Skeletal muscle tissue (tissue), 4 donors: ENCODE measurements around the gene MCM5. TPM values are rescaled to one million over a fixed set of nuclear protein-coding genes. Genes with fewer than 3 reads are reported as not detected.

Experiments used
- H3K27ac ChIP-seq: one replicate; pipeline ENCODE4 v1.7.0; 2013; ENCODE audit warnings: mild to moderate bottlenecking, low read depth, low read length, inconsistent platforms
- H3K27me3 ChIP-seq, 3 donors: one replicate each; pipeline ENCODE4 v1.7.0; 2013; ENCODE audit warnings: low read length in 3 of 3; ENCODE audit not compliant: control insufficient read depth in 3 of 3, insufficient read depth in 3 of 3
- H3K36me3 ChIP-seq, 3 donors: one replicate each; pipeline ENCODE4 v1.7.0; 2013; ENCODE audit warnings: low read length in 3 of 3; ENCODE audit not compliant: control insufficient read depth in 3 of 3, insufficient read depth in 3 of 3
- H3K4me1 ChIP-seq, 3 donors: one replicate each; pipeline ENCODE4 v1.7.0; 2013; ENCODE audit warnings: low read length in 3 of 3, mild to moderate bottlenecking in 3 of 3; ENCODE audit not compliant: control insufficient read depth in 3 of 3, insufficient read depth in 3 of 3
- H3K4me3 ChIP-seq, 3 donors: one replicate each; pipeline ENCODE4 v1.7.0; 2013; ENCODE audit warnings: low read length in 3 of 3
- H3K9ac ChIP-seq, 3 donors: one replicate each; pipeline ENCODE4 v1.7.0; 2013; ENCODE audit warnings: low read length in 3 of 3, mild to moderate bottlenecking in 3 of 3, moderate library complexity in 2 of 3, low read depth in 1 of 3
- H3K9me3 ChIP-seq, 3 donors: one replicate each; pipeline ENCODE4 v1.7.0; 2013; ENCODE audit warnings: low read length in 3 of 3; ENCODE audit not compliant: control insufficient read depth in 3 of 3
- total RNA-seq: library from RNA; depleted of rRNA; stranded (reverse); fragments of >200 nt; gene quantifications from one replicate; pipeline ENCODE4 v1.2.3, GENCODE V29; 2014
- donor health status: Osteomylitis.

MCM5 gene
- total RNA-seq, 1 donor from 2014 or later = 25.1 TPM

DNA sequence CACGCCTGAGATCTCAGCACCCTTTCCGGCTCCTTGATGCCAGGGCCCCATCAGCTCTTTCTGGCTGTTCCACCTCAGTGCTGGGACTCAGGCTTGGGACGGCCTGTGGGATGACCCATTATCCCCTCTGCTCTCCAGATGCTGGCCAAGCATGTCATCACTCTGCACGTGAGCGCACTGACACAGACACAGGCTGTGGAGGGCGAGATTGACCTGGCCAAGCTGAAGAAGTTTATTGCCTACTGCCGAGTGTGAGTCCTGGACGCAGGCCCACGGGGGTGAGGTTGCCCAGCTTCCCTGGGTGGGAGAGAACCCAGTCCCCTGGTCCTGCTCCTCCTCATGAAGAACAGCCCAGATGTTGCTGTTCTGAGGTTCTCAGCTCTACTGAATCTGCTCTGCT, 17.7 kb downstream of the MCM5 start:
- H3K27me3 ChIP-seq = no peaks in the 10 kb centered on the region
- no peak overlapping the region for H3K9ac ChIP-seq
- H3K36me3 ChIP-seq = peaks cover 75 to 81% (median 80%) of the 10 kb centered on the region in 3 donors
- H3K27ac ChIP-seq = no peak overlapping the region
- no peak overlapping the region for H3K4me3 ChIP-seq
- no peaks in the 10 kb centered on the region for H3K4me1 ChIP-seq
- no peaks in the 10 kb centered on the region for H3K9me3 ChIP-seq

- H3K36me3 ChIP-seq = peaks cover 73 to 82% (median 81%) of the 10 kb centered on the region in 3 donors
Observed at GRCh38 chr22:35418088-35418487, 18.1 kb downstream of the MCM5 start.

DNA sequence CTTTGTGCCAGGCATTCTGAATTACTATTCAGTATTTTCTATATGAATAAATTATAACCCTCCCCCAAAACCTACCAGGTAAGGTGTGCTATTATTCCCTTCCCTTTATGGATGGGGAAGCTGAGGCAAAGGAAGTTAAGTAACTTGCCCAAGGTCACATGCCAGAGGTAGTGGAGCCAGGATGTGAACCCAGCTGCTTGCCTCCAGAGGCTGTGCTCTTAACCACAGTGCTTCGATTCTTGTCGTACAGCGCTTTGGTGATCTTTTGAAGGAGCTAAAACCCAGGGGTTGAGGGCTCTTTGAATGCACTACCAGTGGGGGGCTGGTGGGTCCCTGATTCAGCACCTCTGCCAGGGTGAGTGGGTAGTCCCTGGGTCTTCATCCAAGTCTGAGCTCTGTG, 18.8 kb downstream of the MCM5 start:
- Histone ChIP-seq H3K27ac (no peak overlapping the region), H3K4me1 (no peaks in the 10 kb centered on the region), H3K9me3 (no peaks in the 10 kb centered on the region), H3K9ac (no peak overlapping the region), H3K4me3 (no peak overlapping the region), H3K36me3 (peaks cover 71 to 81% (median 79%) of the 10 kb centered on the region in 3 donors), H3K27me3 (no peaks in the 10 kb centered on the region)

More at GRCh38 chr22:35418088-35418487, 18.1 kb downstream of the MCM5 start:
- no peak overlapping the region for H3K4me3 ChIP-seq
- H3K27ac ChIP-seq = no peak overlapping the region
- no peaks in the 10 kb centered on the region for H3K4me1 ChIP-seq
- H3K27me3 ChIP-seq = no peaks in the 10 kb centered on the region
- no peak overlapping the region for H3K9ac ChIP-seq
- no peaks in the 10 kb centered on the region for H3K9me3 ChIP-seq

DNA sequence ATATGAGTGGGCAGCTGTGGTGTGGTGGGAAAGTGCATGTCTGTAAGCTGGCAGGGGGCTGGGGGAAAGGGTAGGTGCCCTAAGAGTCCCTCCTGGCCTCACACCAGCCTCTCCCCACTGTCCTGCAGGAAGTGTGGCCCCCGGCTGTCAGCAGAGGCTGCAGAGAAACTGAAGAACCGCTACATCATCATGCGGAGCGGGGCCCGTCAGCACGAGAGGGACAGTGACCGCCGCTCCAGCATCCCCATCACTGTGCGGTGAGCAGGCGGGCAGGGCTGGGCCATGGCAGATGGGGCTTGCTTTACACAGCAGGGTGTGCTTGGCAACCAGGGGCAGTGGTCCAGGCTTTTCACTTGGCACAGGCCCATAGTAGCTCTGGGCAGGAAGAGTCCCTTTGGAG, 19.8 kb downstream of the MCM5 start:
- Histone ChIP-seq H3K27ac (no peak overlapping the region), H3K9ac (no peak overlapping the region), H3K27me3 (no peaks in the 10 kb centered on the region), H3K4me1 (no peaks in the 10 kb centered on the region), H3K9me3 (no peaks in the 10 kb centered on the region), H3K4me3 (no peak overlapping the region), H3K36me3 (peaks cover 74 to 79% (median 78%) of the 10 kb centered on the region in 3 donors)

DNA sequence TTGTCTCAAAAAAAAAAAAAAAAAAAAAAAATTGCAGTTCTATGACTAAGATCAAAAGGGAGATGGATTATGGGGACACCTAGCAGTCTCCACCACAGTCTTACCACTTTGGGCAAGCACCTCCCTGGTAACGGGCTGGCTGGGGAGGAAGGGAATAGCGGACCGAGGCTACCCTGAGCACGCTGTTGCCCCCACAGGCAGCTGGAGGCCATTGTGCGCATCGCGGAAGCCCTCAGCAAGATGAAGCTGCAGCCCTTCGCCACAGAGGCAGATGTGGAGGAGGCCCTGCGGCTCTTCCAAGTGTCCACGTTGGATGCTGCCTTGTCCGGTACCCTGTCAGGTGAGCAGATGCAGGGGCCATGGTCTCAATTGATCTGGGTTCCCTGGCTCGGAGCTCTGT, 21.2 kb downstream of the MCM5 start:
- Histone ChIP-seq H3K27ac (no peak overlapping the region), H3K9ac (no peak overlapping the region), H3K4me3 (no peak overlapping the region), H3K9me3 (no peaks in the 10 kb centered on the region), H3K36me3 (peaks cover 64 to 71% (median 65%) of the 10 kb centered on the region in 3 donors), H3K27me3 (no peaks in the 10 kb centered on the region), H3K4me1 (peaks cover 0 to 6% (median 0%) of the 10 kb centered on the region in 3 donors)

DNA sequence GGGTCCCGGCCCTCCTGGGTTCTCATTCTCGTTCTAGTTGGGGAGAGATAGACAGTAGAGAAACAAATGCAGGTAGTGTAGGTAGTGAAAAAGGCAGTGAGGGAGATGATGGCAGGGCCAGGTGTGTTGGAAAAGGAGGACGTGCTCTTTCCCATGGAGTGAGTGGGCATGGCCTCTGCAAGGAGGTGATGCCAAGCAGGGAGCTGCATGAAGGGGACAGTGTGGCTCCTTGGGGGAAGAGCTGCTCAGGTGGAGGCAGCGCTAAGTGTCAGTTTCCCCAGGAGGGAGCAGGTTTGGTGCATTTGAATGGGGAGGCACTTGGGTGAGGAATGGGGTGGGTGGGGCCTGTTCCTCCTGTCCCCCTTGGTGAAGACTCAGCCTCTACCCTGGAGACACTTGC, 22.2 kb downstream of the MCM5 start:
- Histone ChIP-seq H3K27ac (no peak overlapping the region), H3K4me3 (no peak overlapping the region), H3K36me3 (peaks cover 54 to 61% (median 55%) of the 10 kb centered on the region in 3 donors), H3K9me3 (no peaks in the 10 kb centered on the region), H3K4me1 (peaks cover 0 to 15% (median 0%) of the 10 kb centered on the region in 3 donors), H3K9ac (no peak overlapping the region), H3K27me3 (no peaks in the 10 kb centered on the region)

DNA sequence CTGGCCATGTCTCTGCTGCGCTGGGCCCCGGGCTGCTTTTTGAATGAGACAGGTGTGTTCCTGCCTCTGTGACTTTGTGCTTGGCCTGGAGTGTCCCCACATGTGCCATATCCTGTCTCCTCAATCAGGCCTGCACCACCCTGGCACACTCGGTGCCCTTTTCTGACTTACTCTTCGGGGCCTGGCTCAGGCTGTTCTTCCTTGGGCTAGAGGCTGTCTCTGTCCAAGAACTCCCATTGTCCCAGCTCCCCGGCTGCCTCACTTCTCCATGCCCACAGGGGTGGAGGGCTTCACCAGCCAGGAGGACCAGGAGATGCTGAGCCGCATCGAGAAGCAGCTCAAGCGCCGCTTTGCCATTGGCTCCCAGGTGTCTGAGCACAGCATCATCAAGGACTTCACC, 23.0 kb downstream of the MCM5 start:
- Histone ChIP-seq H3K27me3 (no peaks in the 10 kb centered on the region), H3K27ac (no peak overlapping the region), H3K4me3 (no peak overlapping the region), H3K9ac (no peak overlapping the region), H3K9me3 (no peaks in the 10 kb centered on the region), H3K36me3 (peaks cover 46 to 55% (median 49%) of the 10 kb centered on the region in 3 donors), H3K4me1 (peaks cover 0 to 15% (median 0%) of the 10 kb centered on the region in 3 donors)

DNA sequence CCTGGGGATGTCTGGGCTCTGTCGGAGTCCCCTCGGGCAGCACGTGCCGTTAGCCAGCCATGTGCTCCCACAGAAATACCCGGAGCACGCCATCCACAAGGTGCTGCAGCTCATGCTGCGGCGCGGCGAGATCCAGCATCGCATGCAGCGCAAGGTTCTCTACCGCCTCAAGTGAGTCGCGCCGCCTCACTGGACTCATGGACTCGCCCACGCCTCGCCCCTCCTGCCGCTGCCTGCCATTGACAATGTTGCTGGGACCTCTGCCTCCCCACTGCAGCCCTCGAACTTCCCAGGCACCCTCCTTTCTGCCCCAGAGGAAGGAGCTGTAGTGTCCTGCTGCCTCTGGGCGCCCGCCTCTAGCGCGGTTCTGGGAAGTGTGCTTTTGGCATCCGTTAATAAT, 24.1 kb downstream of the MCM5 start:
- Histone ChIP-seq H3K9me3 (no peaks in the 10 kb centered on the region), H3K27me3 (no peaks in the 10 kb centered on the region), H3K9ac (no peak overlapping the region), H3K4me3 (no peak overlapping the region), H3K27ac (no peak overlapping the region), H3K4me1 (peaks cover 0 to 15% (median 0%) of the 10 kb centered on the region in 3 donors), H3K36me3 (peaks cover 42 to 47% (median 43%) of the 10 kb centered on the region in 3 donors)

DNA sequence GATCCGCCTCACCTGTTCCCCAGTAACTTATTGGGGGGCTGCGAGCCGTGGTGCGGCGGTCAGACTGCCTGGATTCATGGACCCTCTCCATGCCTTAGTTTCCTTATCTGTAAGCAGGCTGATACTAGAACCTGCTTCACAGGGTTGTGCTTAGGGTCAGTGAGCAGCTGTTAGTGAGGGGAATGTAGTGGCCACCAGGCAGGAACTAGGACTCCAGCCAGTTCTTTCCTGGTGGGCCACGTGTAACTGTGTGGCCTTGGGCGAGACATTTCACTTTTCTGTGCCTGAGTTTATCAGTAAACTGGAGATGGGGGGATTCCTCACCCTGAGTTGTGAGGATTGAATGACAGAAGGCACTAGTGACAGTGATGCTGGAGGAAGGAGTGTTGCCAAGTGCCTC, 24.8 kb downstream of the MCM5 start:
- H3K36me3 ChIP-seq = peaks cover 35 to 41% (median 38%) of the 10 kb centered on the region in 3 donors
- H3K27ac ChIP-seq = no peak overlapping the region
- no peaks in the 10 kb centered on the region for H3K27me3 ChIP-seq
- H3K4me1 ChIP-seq = peaks cover 0 to 15% (median 0%) of the 10 kb centered on the region in 3 donors
- no peaks in the 10 kb centered on the region for H3K9me3 ChIP-seq
- H3K9ac ChIP-seq = no peak overlapping the region
- no peak overlapping the region for H3K4me3 ChIP-seq

DNA sequence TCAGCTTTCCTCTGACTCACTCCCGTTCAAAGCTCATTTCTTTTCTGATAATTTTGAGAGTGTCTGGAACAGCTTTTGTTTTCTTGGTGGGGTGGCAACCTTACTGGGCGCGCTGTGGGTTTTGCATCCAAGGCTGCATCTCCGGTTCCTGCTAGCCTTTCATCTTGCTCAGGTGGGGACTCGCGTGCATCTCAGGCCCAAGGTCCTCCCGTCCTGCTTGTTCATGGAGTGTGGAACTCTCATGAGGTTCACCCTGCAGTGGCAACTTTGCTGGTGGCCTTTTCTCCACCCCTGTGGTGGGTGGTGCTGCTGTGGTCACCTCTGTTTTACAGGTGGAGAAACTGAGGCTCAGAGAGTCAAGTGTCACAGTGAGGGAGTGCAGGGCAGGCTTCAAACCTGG, 25.6 kb downstream of the MCM5 start:
- H3K36me3 ChIP-seq = peaks cover 29 to 33% (median 30%) of the 10 kb centered on the region in 3 donors
- H3K4me3 ChIP-seq = no peak overlapping the region
- no peaks in the 10 kb centered on the region for H3K9me3 ChIP-seq
- no peak overlapping the region for H3K9ac ChIP-seq
- H3K27ac ChIP-seq = peak overlapping the region; percentile 38
- H3K27me3 ChIP-seq = no peaks in the 10 kb centered on the region
- H3K4me1 ChIP-seq = peaks cover 0 to 15% (median 0%) of the 10 kb centered on the region in 3 donors
